ENCODE data around the gene PTPRE. TPM values are rescaled to one million over a fixed set of nuclear protein-coding genes. Genes with fewer than 3 reads are reported as not detected.

Gene PTPRE
- total and polyA plus RNA-seq, 2 of the 4 experiments (the other 2 are of a cell fraction): 0.34 to 0.54 TPM

DNA sequence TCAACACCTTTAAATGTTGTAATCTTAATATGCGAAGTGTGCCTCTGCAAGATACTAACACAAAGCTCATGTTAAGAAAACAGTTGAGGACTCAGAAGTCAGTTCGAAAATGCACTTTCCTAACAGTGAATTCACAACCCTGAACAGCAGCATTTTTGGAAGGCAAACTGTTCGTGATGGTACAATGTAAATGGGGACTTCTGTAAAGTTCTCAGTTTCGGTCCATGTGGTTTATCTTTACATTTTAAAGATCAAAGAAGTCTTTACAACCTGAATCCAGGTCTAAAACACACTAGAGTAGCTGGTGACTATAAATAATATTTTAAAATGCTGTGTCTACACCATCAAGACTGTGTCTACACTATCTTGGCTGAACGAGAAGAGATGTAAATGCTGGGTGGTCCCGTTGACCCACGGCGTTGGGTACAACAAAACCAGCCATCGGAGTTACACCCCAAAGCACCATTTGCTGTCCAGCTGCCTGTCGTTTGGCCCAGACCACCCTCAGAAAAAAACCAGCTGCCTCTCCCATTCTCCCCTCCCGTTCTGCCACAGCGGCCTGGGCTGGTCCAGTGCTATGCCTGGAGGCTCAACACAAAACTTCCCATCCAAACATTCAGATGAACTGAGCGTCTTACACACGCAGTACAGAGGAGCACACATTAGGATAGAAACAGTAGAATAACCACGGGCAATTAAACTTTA lies 176.4 kb downstream of the PTPRE start:
- Histone ChIP-seq H3K9me3 (ENCODE audit: control insufficient read depth, insufficient read depth, low read length) (no peaks in the 10 kb centered on the region), H3K9me1 (ENCODE audit: insufficient read depth, low read length) (no peaks in the 10 kb centered on the region), H2AK9ac (replicated peaks; ENCODE audit: low read depth, low read length, poor library complexity) (no peak overlapping the region), H3K4me1 (ENCODE audit: control insufficient read depth, insufficient read depth, low read length) (no peaks in the 10 kb centered on the region), H3K56ac (ENCODE audit: extremely low read depth, insufficient read depth, low read length) (no peak overlapping the region), H2AK5ac (ENCODE audit: low read depth, low read length) (no peak overlapping the region), H3K4me2 (ENCODE audit: low read depth, low read length) (no peak overlapping the region), H3K18ac (ENCODE audit: low read depth, low read length) (no peak overlapping the region), H3K14ac (replicated peaks; ENCODE audit: low read depth, low read length) (no peak overlapping the region), H3K9ac (ENCODE audit: low read depth, low read length) (no peak overlapping the region), H2BK120ac (ENCODE audit: low read depth, low read length) (no peak overlapping the region), H2AFZ (replicated peaks; ENCODE audit: low read length, poor library complexity) (no peak overlapping the region), H3K23ac (ENCODE audit: low read depth, low read length) (no peak overlapping the region), H3K79me1 (ENCODE audit: low read depth in 1 of 2, low read length in 2 of 2) (no peaks in the 10 kb centered on the region), H4K91ac (ENCODE audit: insufficient read depth, low read depth, low read length) (no peak overlapping the region), H3K4ac (ENCODE audit: low read depth, low read length) (no peak overlapping the region), H3K36me3 (ENCODE audit: control insufficient read depth, insufficient read depth, low read length) (no peaks in the 10 kb centered on the region), H4K5ac (ENCODE audit: low read depth, low read length) (no peak overlapping the region), H4K20me1 (ENCODE audit: insufficient read depth, low read length) (no peaks in the 10 kb centered on the region), H3K27ac (ENCODE audit: insufficient read depth, low read length) (no peak overlapping the region), H2BK20ac (ENCODE audit: low read depth, low read length) (no peak overlapping the region), H2BK5ac (ENCODE audit: low read depth, low read length, poor library complexity, severe bottlenecking) (no peak overlapping the region), H4K8ac (ENCODE audit: low read depth in 2 of 2, low read length in 2 of 2) (no peak overlapping the region), H3K27me3 (ENCODE audit: control insufficient read depth, insufficient read depth, low read length) (peaks cover 8% of the 10 kb centered on the region; the same call in 1 of the 2 replicates), H2BK15ac (ENCODE audit: low read depth, low read length) (no peak overlapping the region), H3K4me3 (ENCODE audit: insufficient read depth, low read depth, low read length) (no peak overlapping the region)
- dilution Hi-C loops (cut with HindIII; ENCODE audit: low sequenced_read_pairs, unreplicated experiment): no loop called here
- no peak for DNase-seq
- no peak for ATAC-seq (ENCODE audit: low read depth)
- no TSS peak for BruUV-seq (replicated peaks)
- POLR2A ChIA-PET (ENCODE audit: unreplicated experiment): no interaction called here
- intact Hi-C loops (cut with micrococcal nuclease): no loop called here
- in situ Hi-C loops (cut with MboI; ENCODE audit: low sequenced_read_pairs): no loop called here
- WGBS, 2 experiments (ENCODE audit: extremely low coverage in 2 of 2, insufficient read length in 1 of 2): no CpG with 5 or more reads among the region's 15 CpGs
- TF ChIP-seq, protein P1, sequence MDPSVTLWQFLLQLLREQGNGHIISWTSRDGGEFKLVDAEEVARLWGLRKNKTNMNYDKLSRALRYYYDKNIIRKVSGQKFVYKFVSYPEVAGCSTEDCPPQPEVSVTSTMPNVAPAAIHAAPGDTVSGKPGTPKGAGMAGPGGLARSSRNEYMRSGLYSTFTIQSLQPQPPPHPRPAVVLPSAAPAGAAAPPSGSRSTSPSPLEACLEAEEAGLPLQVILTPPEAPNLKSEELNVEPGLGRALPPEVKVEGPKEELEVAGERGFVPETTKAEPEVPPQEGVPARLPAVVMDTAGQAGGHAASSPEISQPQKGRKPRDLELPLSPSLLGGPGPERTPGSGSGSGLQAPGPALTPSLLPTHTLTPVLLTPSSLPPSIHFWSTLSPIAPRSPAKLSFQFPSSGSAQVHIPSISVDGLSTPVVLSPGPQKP (IDR thresholded peaks at IDR 0.05; ENCODE audit: borderline replicate concordance, low read depth, low read length): no peak
- TF ChIP-seq, protein P2, sequence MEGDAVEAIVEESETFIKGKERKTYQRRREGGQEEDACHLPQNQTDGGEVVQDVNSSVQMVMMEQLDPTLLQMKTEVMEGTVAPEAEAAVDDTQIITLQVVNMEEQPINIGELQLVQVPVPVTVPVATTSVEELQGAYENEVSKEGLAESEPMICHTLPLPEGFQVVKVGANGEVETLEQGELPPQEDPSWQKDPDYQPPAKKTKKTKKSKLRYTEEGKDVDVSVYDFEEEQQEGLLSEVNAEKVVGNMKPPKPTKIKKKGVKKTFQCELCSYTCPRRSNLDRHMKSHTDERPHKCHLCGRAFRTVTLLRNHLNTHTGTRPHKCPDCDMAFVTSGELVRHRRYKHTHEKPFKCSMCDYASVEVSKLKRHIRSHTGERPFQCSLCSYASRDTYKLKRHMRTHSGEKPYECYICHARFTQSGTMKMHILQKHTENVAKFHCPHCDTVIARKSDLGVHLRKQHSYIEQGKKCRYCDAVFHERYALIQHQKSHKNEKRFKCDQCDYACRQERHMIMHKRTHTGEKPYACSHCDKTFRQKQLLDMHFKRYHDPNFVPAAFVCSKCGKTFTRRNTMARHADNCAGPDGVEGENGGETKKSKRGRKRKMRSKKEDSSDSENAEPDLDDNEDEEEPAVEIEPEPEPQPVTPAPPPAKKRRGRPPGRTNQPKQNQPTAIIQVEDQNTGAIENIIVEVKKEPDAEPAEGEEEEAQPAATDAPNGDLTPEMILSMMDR (conservative IDR thresholded peaks at IDR 0.05; ENCODE audit: low read depth, low read length): no peak
- TF ChIP-seq RFX5 (IDR thresholded peaks at IDR 0.05; ENCODE audit: low read depth, low read length) (no peak), FOS (IDR thresholded peaks at IDR 0.05; ENCODE audit: low read depth, low read length) (no peak), MAZ (IDR thresholded peaks at IDR 0.05; ENCODE audit: borderline replicate concordance, low read depth, low read length) (no peak), CEBPB (IDR thresholded peaks at IDR 0.05; ENCODE audit: low read depth, low read length) (no peak), MXI1 (IDR thresholded peaks at IDR 0.05; ENCODE audit: borderline replicate concordance, low read depth, low read length) (no peak), SMC3 (IDR thresholded peaks at IDR 0.05; ENCODE audit: low read depth, low read length) (no peak)
- CTCF ChIA-PET: interaction anchor here (1.0 kb wide), 1 partner anchor 19 kb away, joined by 3 read pairs; no protein-coding TSS in a partner anchor
